Erythroblast (primary cell): ENCODE measurements around the gene HBM.
"Not testable (repeated sequence)": the region's sequence is repeated elsewhere in the genome, so short reads cannot be mapped to it uniquely, and the experiment has no call there.

Experiments
- DNase-seq, 2 experiments: peaks; one replicate each; lab custom pipeline; 2025; lab: John Stamatoyannopoulos, UW
- GATA1 ChIP-seq: IDR thresholded peaks from 2 replicates; pipeline ENCODE4 v1.6.1; 2011; ENCODE audit warnings: low read depth, mild to moderate bottlenecking, control low read depth, low read length, moderate library complexity
- POLR2A ChIP-seq: IDR thresholded peaks from 2 replicates; pipeline ENCODE4 v1.6.1; 2011; ENCODE audit warnings: mild to moderate bottlenecking, low read length

HBM gene

GRCh38 chr16:165539-166374, at the start of gene HBM:
HBM (plus strand) TSS chr16:165978; CDS start chr16:165998, 20 bp downstream.
- DNase-seq: peak; percentile 90 to 91
- TF ChIP-seq POLR2A (peak; percentile 85), GATA1 (peak; percentile 23)

GRCh38 chr16:116015-116414, 49.8 kb upstream of the HBM start:
- DNase-seq: peak; percentile 43 to 48
- TF ChIP-seq POLR2A: no peak
- no peak for TF ChIP-seq GATA1

GRCh38 chr16:117379-118365, 48.1 kb upstream of the HBM start:
- DNase-seq: peak; percentile 85 to 89
- peak; percentile 56 for TF ChIP-seq POLR2A
- no peak for TF ChIP-seq GATA1

- TF ChIP-seq POLR2A (no peak), GATA1 (no peak)
Observed at GRCh38 chr16:118857-119256, 46.9 kb upstream of the HBM start.

GRCh38 chr16:119295-119694, 46.5 kb upstream of the HBM start:
- peak; percentile 46 to 58 for DNase-seq
- TF ChIP-seq GATA1 (no peak), POLR2A (no peak)

More at GRCh38 chr16:118857-119256, 46.9 kb upstream of the HBM start:
- no peak for DNase-seq

- DNase-seq: peak; percentile 87 to 95
- TF ChIP-seq POLR2A: peak; percentile 76
- peak; percentile 65 for TF ChIP-seq GATA1
Observed at GRCh38 chr16:119835-120491, 45.8 kb upstream of the HBM start.

GRCh38 chr16:120756-121155, 45.0 kb upstream of the HBM start:
- DNase-seq: peak; percentile 43 to 57
- TF ChIP-seq POLR2A (no peak), GATA1 (no peak)

- no peak for DNase-seq
- TF ChIP-seq GATA1 (no peak), POLR2A (no peak)
Observed at GRCh38 chr16:122361-122760, 43.4 kb upstream of the HBM start.

GRCh38 chr16:123558-124350, 42.0 kb upstream of the HBM start:
- DNase-seq: not testable (repeated sequence)

- no peak for DNase-seq
- no peak for TF ChIP-seq GATA1
- TF ChIP-seq POLR2A: no peak
Observed at GRCh38 chr16:125011-125410, 40.8 kb upstream of the HBM start.

GRCh38 chr16:129075-129474, 36.7 kb upstream of the HBM start:
- DNase-seq: no peak
- TF ChIP-seq GATA1 (no peak), POLR2A (no peak)

- no peak for DNase-seq
- no peak for TF ChIP-seq POLR2A
Observed at GRCh38 chr16:130533-131173, 35.1 kb upstream of the HBM start.
